ACC112 (cell line): ENCODE measurements around the gene SAMD5.

Experiments
- H2AFZ ChIP-seq: fragments of 200-600 bp; sonication (generic); one replicate; pipeline ENCODE4 v1.6.0; 2017; ENCODE audit warnings: antibody characterized with exemption, low read length; ENCODE audit not compliant: unreplicated experiment
- H3K27ac ChIP-seq: fragments of 200-600 bp; sonication (generic); 2 replicates; pipeline ENCODE4 v1.5.1; 2014; ENCODE audit warnings: low read depth, mild to moderate bottlenecking, antibody characterized with exemption, low read length, moderate library complexity
- H3K27me3 ChIP-seq: fragments of 200-600 bp; sonication (generic); 2 replicates; pipeline ENCODE4 v1.6.1; 2014; ENCODE audit warnings: mild to moderate bottlenecking, antibody characterized with exemption, low read length, moderate library complexity, mixed read lengths; ENCODE audit not compliant: insufficient read depth
- H3K36me3 ChIP-seq: fragments of 200-600 bp; sonication (generic); 2 replicates; pipeline ENCODE4 v1.6.1; 2016; ENCODE audit warnings: mild to moderate bottlenecking, antibody characterized with exemption, low read length, moderate library complexity, mixed read lengths; ENCODE audit not compliant: insufficient read depth
- H3K4me1 ChIP-seq: fragments of 200-600 bp; sonication (generic); one replicate; pipeline ENCODE4 v1.6.1; 2016; ENCODE audit warnings: low read length, mixed read lengths; ENCODE audit not compliant: insufficient read depth, unreplicated experiment, control insufficient read depth
- H3K4me3 ChIP-seq: fragments of 200-600 bp; sonication (generic); 2 replicates; pipeline ENCODE4 v1.5.1; 2014; ENCODE audit warnings: mild to moderate bottlenecking, low read depth, low read length
- H3K79me2 ChIP-seq: fragments of 200-600 bp; sonication (generic); one replicate; pipeline ENCODE4 v1.6.0; 2016; ENCODE audit warnings: low read length; ENCODE audit not compliant: control insufficient read depth, unreplicated experiment, insufficient read depth

The SAMD5 gene

DNA sequence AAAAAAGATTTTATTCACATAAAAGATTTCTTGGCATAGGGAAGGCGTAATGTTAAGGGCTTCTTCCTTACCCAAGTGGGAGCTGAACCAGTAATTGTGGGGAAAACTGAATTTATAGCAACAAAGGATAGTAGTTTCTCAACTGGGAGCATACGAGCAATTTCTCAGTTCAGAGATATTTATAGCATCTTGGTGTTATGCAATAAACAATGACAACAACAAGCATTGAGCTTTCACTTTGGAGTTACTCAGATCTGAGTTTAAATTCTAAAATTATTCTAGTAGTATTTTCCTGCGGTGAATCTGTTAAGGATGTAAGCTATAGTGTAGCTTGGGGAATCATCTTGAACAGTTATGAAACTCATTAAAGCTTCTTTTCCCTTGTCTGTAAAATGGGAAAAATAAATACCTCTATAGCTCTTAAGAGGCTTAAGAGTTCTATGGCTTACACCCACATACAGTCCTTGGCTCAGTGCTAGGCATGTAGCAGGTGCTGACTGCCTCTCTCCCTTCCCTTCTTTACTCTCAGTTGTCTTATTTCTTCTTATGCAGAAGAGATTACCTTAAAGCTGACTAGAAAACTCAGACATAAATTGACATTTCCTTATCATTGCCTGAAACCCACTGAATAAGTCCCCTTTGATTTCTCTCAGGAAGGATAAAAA is 58.8 kb downstream of the SAMD5 start:
- H3K4me1 ChIP-seq, result no peaks in the 10 kb centered on the region
- H2AFZ ChIP-seq, result no peak overlapping the region
- no peak overlapping the region for H3K27ac ChIP-seq
- H3K79me2 ChIP-seq, result no peaks in the 10 kb centered on the region
- H3K27me3 ChIP-seq, result no peaks in the 10 kb centered on the region
- no peaks in the 10 kb centered on the region for H3K36me3 ChIP-seq
- no peak overlapping the region for H3K4me3 ChIP-seq

DNA sequence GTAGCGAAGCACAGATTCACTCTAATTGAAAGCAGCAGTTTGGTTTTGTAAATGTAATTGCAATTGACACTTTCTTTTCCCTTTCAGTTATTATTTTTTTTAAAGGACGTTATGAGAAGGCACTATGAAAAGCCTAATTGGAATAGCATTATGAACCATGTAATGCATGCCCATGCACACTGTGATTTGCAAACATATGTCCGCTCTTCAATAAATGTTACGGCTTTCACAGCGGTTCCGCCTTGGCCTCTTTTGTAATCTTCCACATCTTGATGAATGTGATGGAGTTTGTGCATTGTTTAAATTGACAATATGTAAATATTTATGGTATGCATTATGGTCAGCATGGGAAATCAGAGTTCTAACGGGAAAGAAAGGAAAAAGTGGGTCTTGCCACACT is 61.3 kb downstream of the SAMD5 start:
- H3K36me3 ChIP-seq, result no peaks in the 10 kb centered on the region
- no peak overlapping the region for H2AFZ ChIP-seq
- no peak overlapping the region for H3K27ac ChIP-seq
- H3K27me3 ChIP-seq, result no peaks in the 10 kb centered on the region
- no peaks in the 10 kb centered on the region for H3K4me1 ChIP-seq
- H3K4me3 ChIP-seq, result no peak overlapping the region
- no peaks in the 10 kb centered on the region for H3K79me2 ChIP-seq

DNA sequence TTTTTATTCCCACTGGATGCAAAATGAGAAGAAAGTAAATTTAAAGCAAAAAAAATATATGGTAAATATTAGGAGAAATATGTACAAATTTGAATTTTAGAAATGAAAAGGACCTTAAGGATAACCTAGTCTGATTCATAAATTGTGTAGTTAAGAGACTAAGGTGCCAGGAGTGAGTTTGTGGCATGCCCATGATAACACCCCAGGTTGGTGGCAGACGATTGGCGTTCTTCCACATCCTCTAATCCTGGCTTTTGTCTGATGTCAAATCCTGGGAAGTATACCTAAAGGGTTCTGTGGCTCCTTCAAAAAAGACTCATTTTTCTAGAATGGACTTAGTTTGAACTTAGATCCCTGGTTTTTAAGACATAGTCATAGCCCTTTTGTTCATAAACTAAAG is 62.2 kb downstream of the SAMD5 start:
- no peaks in the 10 kb centered on the region for H3K4me1 ChIP-seq
- no peaks in the 10 kb centered on the region for H3K79me2 ChIP-seq
- no peak overlapping the region for H3K27ac ChIP-seq

DNA sequence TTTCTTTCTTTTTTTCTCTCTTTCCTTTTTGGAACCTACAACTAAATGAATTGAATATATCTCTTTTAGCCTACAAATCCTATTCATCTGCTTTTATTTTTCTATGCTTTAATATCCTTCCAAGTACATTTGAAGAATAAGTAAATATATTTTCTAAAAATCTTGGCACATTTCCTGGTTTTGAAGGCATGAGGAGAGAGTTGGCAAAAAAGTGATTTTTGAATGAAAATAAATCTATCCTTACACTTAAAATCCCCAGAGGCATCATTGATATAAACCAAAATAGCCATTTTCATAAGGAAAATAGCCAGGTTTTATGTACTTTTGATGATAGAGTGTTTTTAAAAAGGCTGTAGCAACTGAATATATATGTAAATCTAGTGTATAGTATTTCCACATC is 69.0 kb downstream of the SAMD5 start:
- no peaks in the 10 kb centered on the region for H3K36me3 ChIP-seq
- no peaks in the 10 kb centered on the region for H3K4me1 ChIP-seq
- H3K79me2 ChIP-seq, result no peaks in the 10 kb centered on the region
- no peak overlapping the region for H2AFZ ChIP-seq
- no peaks in the 10 kb centered on the region for H3K27me3 ChIP-seq
- no peak overlapping the region for H3K4me3 ChIP-seq
- H3K27ac ChIP-seq, result no peak overlapping the region

More for the DNA sequence above, 62.2 kb downstream of the SAMD5 start:
- no peaks in the 10 kb centered on the region for H3K36me3 ChIP-seq
- no peak overlapping the region for H3K4me3 ChIP-seq
- H3K27me3 ChIP-seq, result no peaks in the 10 kb centered on the region
- H2AFZ ChIP-seq, result no peak overlapping the region

DNA sequence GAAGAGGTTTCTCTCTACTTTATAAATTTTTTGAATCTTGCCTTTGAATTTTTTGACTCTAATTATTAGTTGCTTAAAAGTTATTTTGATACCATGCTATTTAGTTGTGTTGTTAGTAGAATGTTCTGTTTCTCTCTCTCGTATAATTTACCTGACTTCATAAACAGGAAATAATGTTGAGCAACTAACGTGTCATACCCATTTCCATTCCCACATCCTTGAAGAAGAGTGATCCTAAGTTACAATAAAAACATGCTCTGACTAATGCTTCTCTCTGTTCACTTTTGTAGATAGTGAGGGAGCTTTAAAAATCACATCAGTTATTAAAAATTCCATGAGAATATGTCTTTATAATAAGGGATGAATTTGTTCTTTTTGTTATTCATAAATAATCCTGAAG is 69.7 kb downstream of the SAMD5 start:
- Histone ChIP-seq H3K79me2 (no peaks in the 10 kb centered on the region), H3K4me3 (no peak overlapping the region), H3K36me3 (no peaks in the 10 kb centered on the region), H2AFZ (no peak overlapping the region), H3K27me3 (no peaks in the 10 kb centered on the region), H3K27ac (no peak overlapping the region), H3K4me1 (no peaks in the 10 kb centered on the region)

DNA sequence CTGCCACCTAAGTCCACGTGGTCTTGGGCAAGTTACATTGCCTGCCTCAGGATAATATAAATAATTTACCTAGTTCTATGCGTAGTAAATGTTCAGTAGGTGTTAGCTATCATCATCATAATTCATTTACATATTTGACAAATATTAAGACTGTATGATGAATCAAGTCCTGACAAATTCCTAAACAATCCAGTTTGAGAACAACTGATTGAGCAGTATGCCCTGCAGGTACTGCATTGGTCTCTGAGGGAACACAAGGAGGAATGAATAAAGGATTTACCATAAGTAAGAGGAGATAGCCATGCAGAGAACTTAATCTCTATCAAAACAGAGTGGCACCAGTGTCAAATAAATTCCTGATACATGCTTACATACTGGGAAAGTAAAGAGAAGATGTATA is 70.4 kb downstream of the SAMD5 start:
- H3K27ac ChIP-seq, result no peak overlapping the region
- no peaks in the 10 kb centered on the region for H3K36me3 ChIP-seq
- no peaks in the 10 kb centered on the region for H3K27me3 ChIP-seq

DNA sequence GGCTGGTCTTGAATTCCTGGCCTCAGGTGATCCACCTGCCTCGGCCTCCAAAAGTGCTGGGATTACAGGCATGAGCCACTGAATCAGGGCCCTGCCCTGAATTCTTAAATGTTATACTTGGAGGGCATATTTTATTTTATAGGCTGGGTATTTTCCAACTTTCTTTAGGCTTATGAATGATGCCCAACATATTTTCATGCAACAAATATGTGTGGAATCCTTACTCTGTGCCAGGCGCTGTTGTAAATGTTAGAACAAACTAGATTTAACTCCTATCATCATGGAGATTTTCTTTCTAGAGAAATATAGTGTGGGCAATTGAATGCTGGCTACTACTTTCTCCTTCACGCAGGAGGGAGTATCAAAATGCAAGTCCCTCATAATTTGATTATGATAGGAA is 71.2 kb downstream of the SAMD5 start:
- Histone ChIP-seq H3K4me3 (no peak overlapping the region), H3K27me3 (no peaks in the 10 kb centered on the region), H3K4me1 (no peaks in the 10 kb centered on the region), H3K27ac (no peak overlapping the region), H2AFZ (no peak overlapping the region), H3K79me2 (no peaks in the 10 kb centered on the region), H3K36me3 (no peaks in the 10 kb centered on the region)

More for the DNA sequence above, 70.4 kb downstream of the SAMD5 start:
- no peak overlapping the region for H3K4me3 ChIP-seq
- no peaks in the 10 kb centered on the region for H3K4me1 ChIP-seq
- H2AFZ ChIP-seq, result no peak overlapping the region
- no peaks in the 10 kb centered on the region for H3K79me2 ChIP-seq

DNA sequence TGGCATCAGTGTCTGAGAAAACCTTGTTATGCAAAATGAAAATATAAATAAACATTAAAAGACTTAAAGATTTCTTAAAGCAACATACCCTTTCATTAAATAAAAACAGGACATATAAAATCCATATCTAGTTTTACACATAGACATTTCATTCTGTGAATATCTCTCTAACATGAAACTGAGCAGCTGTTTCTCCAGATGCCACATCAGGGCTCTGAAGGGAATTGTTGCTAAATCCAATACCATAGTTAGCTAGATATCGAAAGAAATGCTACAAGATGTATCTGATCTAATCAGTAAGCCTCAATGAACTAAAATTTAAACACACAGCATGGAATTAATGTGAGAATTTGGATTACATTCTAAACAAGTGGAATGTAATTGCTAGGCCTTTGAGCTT is 74.5 kb downstream of the SAMD5 start:
- no peaks in the 10 kb centered on the region for H3K4me1 ChIP-seq
- no peaks in the 10 kb centered on the region for H3K79me2 ChIP-seq
- no peak overlapping the region for H2AFZ ChIP-seq
- no peaks in the 10 kb centered on the region for H3K27me3 ChIP-seq
- H3K27ac ChIP-seq, result no peak overlapping the region
- no peaks in the 10 kb centered on the region for H3K36me3 ChIP-seq
- no peak overlapping the region for H3K4me3 ChIP-seq

DNA sequence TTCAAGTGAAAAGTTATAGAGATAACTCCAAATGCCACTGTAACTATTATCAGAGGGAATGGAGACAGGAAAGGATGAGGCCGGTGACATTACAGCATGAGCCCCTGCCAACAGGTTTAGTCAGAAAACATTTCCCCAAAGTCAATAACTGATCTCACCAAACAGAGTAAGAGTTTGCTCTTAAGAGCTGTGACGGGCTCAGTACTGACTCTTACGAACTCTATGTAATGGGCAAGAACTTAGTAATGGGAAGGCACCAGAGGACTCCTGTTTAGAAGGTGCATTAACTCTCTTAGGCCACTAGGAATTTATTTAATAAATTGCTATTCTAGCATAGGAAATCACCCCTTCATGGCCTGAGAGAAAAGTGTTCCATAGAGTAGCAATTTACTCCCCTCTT is 76.8 kb downstream of the SAMD5 start:
- Histone ChIP-seq H3K4me3 (no peak overlapping the region), H2AFZ (no peak overlapping the region), H3K79me2 (no peaks in the 10 kb centered on the region), H3K4me1 (no peaks in the 10 kb centered on the region), H3K36me3 (no peaks in the 10 kb centered on the region), H3K27me3 (no peaks in the 10 kb centered on the region), H3K27ac (no peak overlapping the region)

DNA sequence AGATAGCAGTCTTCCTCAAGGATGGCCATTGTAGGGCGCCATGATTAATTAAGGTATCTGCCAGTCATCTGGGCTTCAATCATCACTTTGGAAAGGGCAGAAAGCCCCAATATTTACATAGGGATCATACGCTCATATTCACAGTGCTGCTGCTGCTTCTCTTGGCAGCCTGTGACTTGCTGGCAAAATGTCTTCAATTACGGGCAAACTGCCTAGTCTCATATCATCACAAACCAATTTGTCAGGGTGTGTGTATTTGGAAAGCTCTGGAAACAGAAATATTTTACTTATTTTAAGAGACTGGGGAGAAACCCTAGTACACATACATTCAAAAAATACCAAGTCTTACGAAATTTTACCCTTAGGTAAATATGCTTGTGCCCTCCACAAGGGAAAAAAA is 77.6 kb downstream of the SAMD5 start:
- H3K4me1 ChIP-seq, result no peaks in the 10 kb centered on the region
- no peak overlapping the region for H3K4me3 ChIP-seq
- H3K36me3 ChIP-seq, result no peaks in the 10 kb centered on the region
- H3K27ac ChIP-seq, result no peak overlapping the region
- H3K79me2 ChIP-seq, result no peaks in the 10 kb centered on the region
- H3K27me3 ChIP-seq, result no peaks in the 10 kb centered on the region
- H2AFZ ChIP-seq, result no peak overlapping the region

DNA sequence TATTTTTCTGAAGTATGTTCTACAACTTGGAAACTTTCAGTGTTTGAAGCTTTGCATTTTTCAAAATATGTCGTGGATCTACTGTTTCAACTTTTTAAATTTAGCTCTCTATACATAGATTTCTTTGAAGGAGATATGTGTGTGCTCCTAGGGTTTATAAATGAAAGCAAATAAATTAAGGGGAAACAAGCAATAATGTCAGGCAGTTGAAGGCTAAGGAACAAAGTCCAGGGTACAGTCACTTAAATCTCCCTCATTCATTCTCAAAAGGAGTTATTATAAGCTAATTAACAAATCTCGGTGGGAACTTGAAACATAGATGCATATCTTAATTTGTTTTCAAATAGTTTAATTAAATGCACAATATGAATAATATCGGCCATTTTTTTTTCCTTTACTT is 79.4 kb downstream of the SAMD5 start:
- Histone ChIP-seq H3K4me3 (no peak overlapping the region), H2AFZ (no peak overlapping the region), H3K27ac (no peak overlapping the region), H3K27me3 (no peaks in the 10 kb centered on the region), H3K79me2 (no peaks in the 10 kb centered on the region), H3K36me3 (no peaks in the 10 kb centered on the region), H3K4me1 (no peaks in the 10 kb centered on the region)
